ENCODE measurements around the gene TTLL5.

DNA sequence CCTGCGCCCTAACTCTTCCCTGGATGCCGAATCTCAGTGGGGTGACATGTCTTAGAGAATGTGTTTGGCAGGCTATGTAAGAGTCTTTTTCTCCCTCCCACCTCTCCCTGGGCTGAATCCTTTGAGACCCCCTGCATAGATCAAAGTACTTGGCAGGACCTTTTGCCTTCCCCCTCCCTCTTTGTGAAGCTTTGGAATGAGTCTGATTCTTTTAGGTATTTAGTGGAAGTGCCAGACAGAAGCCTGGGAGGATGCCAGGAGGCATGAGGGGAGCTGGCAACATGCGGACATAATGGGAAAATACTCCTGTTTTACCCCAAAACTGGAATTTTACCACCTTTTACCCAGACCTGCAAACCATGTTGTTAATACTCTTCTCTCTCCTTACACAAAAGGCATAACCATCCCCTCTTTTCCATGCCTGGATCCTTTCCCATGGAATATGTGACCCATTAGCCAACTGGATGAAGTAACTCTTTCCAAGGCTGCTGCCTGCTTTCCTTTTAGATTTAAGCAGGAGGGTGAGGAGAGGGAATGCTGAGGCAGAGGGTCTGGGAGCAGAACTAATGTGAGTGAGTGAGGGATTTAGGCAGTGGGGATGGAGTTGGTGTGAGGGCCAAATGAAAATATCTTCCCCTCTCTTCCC lies 41.7 kb downstream of the TTLL5 start:
- TF ChIP-seq PBX3 (IDR thresholded peaks at IDR 0.05; ENCODE audit: insufficient replicate concordance, low read depth, low read length): no peak
- TF ChIP-seq SMC3 (IDR thresholded peaks at IDR 0.05; ENCODE audit: borderline replicate concordance, low read length): no peak
- no peak for TF ChIP-seq CEBPB (IDR thresholded peaks at IDR 0.05; ENCODE audit: borderline replicate concordance in 1 of 2, low read depth in 2 of 2, low read length in 2 of 2)
